Retinal pigment epithelial cell (primary cell): ENCODE measurements around the gene HRH3.

Experiments
- DNase-seq: peaks from one replicate; pipeline ENCODE4 v3.0.0-alpha.2; 2010; ENCODE audit warnings: low read depth
- H3K4me3 ChIP-seq: 2 replicates; pipeline ENCODE4 v1.5.1; 2011; ENCODE audit warnings: mild to moderate bottlenecking, low read length, control low read depth, moderate library complexity
- TF ChIP-seq, protein P1 (sequence below): conservative IDR thresholded peaks from 2 replicates; pipeline ENCODE4 v1.5.1; 2011; ENCODE audit warnings: low read depth, low read length, control low read depth, inconsistent platforms

HRH3 gene

DNA sequence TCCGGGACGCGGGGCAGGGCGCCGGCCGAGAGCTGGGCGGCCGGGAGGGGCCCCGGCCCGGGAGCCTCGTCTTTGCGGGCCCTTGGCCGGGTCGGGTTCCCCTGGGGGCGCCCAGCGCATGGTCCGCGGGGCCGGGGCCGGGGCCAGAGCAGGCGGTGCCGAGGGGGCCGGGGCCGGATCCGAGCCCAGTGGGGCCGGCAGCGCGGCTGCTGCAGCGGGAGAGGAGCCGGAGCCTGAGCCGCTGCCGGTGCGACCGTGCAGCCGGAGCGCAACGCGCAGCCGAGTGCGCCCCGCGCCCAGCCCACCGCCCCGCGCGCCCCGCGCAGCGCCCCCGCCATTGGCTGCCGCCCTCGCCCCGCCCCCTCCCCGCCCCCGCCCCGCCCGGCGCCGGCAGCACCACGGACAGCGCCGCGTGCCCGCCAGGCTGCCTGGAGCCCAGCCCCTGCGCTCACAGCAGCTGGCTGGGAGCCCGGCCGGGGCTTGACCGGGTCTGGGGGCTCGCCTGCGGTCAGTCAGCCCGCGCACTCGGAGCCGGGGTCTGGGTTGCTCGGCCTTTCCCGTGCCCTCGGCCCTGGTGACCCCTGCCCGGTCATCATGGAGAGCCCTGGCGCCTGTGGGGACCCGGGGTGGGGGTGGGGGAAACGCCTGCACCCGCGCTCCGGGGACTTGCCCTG, at the start of gene HRH3:
HRH3 (minus strand) TSS at position 287 of the 674 bp plus-strand sequence. CDS start 308 bp downstream, outside the sequence.
- no peak within 1 kb of the TSS for H3K4me3 ChIP-seq
- DNase-seq = no peak
- TF ChIP-seq, protein P1, sequence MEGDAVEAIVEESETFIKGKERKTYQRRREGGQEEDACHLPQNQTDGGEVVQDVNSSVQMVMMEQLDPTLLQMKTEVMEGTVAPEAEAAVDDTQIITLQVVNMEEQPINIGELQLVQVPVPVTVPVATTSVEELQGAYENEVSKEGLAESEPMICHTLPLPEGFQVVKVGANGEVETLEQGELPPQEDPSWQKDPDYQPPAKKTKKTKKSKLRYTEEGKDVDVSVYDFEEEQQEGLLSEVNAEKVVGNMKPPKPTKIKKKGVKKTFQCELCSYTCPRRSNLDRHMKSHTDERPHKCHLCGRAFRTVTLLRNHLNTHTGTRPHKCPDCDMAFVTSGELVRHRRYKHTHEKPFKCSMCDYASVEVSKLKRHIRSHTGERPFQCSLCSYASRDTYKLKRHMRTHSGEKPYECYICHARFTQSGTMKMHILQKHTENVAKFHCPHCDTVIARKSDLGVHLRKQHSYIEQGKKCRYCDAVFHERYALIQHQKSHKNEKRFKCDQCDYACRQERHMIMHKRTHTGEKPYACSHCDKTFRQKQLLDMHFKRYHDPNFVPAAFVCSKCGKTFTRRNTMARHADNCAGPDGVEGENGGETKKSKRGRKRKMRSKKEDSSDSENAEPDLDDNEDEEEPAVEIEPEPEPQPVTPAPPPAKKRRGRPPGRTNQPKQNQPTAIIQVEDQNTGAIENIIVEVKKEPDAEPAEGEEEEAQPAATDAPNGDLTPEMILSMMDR = no peak

GRCh38 chr20:62269871-62270270, 49.8 kb upstream of the HRH3 start:
- DNase-seq = no peak
- TF ChIP-seq, protein P1 = peak; percentile 17
- no peak overlapping the region for H3K4me3 ChIP-seq

DNA sequence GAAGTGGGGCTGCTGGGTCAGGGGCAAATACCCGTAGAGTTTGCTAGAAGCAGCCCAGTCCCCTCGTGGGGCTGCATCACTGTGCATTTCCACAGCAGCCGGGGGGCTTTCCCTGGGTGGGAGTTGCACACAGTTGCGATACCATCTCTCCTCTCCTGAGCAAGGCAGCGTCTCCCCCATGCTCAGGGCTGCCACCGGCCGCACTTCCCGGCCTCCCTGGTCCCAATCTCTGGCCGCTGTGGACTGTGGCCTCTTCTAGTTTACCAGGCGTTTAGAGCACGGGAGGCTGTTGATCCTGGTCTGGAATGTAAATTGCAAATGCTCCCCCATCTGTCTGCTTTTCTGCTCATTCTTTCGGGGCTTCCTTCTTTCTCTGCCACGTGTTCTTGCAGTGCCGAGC, 49.3 kb upstream of the HRH3 start:
- peak; percentile 22 for DNase-seq

GRCh38 chr20:62268228-62268900, 48.3 kb upstream of the HRH3 start:
- no peak overlapping the region for H3K4me3 ChIP-seq
- TF ChIP-seq, protein P1 = no peak
- no peak for DNase-seq

More for the DNA sequence above, 49.3 kb upstream of the HRH3 start:
- no peak overlapping the region for H3K4me3 ChIP-seq
- TF ChIP-seq, protein P1 = no peak

DNA sequence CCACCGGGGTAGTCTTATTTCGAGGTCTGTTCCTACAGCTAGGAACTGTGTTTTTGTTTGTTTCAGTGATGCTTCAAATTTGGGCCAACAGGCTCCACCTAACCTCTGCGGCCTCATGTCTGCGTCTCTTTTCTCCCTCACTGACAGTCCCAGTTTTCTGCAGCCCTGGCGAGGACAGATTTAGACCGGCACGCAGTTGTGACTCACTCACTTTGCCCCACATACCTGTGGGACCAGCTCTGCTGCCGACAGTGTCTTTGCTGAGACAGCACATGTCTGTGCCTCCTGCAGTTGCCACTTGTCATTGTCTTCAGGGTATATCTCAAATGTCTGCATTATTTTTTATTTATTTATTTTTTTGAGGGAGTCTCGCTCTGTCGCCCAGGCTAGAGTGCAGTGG, 47.5 kb upstream of the HRH3 start:
- TF ChIP-seq, protein P1 = no peak
- DNase-seq = no peak
- H3K4me3 ChIP-seq = no peak overlapping the region

- no peak overlapping the region for H3K4me3 ChIP-seq
- TF ChIP-seq, protein P1 = no peak
- no peak for DNase-seq
Measured at GRCh38 chr20:62266851-62267250, 46.8 kb upstream of the HRH3 start.

DNA sequence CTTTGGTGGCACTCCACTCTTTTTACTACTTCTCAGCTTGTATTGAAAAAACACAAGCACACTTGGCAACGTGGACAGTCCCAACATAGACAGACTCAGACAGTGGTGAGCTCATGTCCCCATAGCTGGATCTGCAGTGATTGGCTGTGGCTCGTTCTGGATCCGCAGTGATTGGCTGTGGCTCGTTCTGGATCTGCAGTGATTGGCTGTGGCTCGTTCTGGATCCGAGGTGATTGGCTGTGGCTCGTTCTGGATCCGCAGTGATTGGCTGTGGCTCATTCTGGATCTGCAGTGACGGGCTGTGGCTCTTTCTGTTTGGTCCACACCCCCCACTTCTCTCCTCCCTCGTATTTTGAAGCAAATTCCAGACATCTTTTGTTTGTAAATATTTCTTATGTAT, 46.3 kb upstream of the HRH3 start:
- no peak for DNase-seq
- TF ChIP-seq, protein P1 = no peak
- no peak overlapping the region for H3K4me3 ChIP-seq
